ENCODE data around the gene TMED5.

Gene TMED5

DNA sequence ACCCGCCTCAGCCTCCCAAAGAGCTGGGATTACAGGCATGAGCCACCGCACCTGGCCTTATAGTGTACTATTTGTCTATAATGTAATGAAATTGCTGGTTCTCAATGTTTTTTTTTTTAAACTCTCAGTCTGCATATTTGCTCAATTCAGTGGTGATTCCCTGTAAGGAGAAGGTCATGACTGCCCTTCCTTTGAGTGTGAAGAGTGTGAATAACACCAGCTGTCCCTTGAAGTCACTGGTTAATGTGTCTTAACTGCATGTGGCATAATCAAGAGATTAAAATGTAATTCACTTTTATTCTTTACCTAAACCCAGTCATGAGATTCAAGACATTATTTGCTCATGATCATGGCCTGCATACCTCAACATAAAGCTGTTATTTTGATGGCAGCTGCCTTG lies 70.6 kb downstream of the TMED5 start:
- no peak overlapping the region for H3K27ac ChIP-seq (replicated peaks)
- DNase-seq (ENCODE audit: low read depth in 1 of 2, low spot score in 1 of 2) = no peak
- H3K27me3 ChIP-seq (ENCODE audit: insufficient read depth, poor library complexity, severe bottlenecking) = no peaks in the 10 kb centered on the region
- TF ChIP-seq GABPA (IDR thresholded peaks at IDR 0.05; ENCODE audit: low read depth) (no peak), SPI1 (IDR thresholded peaks at IDR 0.05; ENCODE audit: borderline replicate concordance, low read depth) (no peak), POLR2AphosphoS5 (IDR thresholded peaks at IDR 0.05; ENCODE audit: low read depth) (no peak)
- TF ChIP-seq, protein P1, sequence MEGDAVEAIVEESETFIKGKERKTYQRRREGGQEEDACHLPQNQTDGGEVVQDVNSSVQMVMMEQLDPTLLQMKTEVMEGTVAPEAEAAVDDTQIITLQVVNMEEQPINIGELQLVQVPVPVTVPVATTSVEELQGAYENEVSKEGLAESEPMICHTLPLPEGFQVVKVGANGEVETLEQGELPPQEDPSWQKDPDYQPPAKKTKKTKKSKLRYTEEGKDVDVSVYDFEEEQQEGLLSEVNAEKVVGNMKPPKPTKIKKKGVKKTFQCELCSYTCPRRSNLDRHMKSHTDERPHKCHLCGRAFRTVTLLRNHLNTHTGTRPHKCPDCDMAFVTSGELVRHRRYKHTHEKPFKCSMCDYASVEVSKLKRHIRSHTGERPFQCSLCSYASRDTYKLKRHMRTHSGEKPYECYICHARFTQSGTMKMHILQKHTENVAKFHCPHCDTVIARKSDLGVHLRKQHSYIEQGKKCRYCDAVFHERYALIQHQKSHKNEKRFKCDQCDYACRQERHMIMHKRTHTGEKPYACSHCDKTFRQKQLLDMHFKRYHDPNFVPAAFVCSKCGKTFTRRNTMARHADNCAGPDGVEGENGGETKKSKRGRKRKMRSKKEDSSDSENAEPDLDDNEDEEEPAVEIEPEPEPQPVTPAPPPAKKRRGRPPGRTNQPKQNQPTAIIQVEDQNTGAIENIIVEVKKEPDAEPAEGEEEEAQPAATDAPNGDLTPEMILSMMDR (IDR thresholded peaks at IDR 0.05; ENCODE audit: insufficient read depth, low read length) = no peak
- TF ChIP-seq, protein P2, sequence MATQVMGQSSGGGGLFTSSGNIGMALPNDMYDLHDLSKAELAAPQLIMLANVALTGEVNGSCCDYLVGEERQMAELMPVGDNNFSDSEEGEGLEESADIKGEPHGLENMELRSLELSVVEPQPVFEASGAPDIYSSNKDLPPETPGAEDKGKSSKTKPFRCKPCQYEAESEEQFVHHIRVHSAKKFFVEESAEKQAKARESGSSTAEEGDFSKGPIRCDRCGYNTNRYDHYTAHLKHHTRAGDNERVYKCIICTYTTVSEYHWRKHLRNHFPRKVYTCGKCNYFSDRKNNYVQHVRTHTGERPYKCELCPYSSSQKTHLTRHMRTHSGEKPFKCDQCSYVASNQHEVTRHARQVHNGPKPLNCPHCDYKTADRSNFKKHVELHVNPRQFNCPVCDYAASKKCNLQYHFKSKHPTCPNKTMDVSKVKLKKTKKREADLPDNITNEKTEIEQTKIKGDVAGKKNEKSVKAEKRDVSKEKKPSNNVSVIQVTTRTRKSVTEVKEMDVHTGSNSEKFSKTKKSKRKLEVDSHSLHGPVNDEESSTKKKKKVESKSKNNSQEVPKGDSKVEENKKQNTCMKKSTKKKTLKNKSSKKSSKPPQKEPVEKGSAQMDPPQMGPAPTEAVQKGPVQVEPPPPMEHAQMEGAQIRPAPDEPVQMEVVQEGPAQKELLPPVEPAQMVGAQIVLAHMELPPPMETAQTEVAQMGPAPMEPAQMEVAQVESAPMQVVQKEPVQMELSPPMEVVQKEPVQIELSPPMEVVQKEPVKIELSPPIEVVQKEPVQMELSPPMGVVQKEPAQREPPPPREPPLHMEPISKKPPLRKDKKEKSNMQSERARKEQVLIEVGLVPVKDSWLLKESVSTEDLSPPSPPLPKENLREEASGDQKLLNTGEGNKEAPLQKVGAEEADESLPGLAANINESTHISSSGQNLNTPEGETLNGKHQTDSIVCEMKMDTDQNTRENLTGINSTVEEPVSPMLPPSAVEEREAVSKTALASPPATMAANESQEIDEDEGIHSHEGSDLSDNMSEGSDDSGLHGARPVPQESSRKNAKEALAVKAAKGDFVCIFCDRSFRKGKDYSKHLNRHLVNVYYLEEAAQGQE (IDR thresholded peaks at IDR 0.05; ENCODE audit: insufficient replicate concordance, low read depth) = no peak
- H3K4me3 ChIP-seq (replicated peaks; ENCODE audit: insufficient read depth, low read length) = no peak overlapping the region

DNA sequence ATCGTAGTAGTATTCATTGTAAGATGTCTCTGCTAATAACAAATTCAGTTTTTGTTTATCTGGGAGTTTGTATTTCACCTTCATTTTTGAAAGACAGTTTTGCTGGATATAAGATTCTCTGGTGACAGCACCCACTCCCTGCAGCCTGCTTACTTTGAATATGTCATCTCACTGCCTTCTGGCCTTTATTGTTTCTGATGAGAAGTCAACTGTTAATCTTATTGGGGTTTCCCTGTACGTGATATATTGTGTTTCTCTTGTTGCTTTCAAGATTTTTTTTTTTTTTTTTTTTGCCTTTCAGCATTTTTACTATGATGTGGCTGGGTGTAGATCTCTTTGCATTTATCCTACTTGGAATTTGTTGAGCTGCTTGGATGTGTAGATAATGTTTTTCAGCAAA lies 71.9 kb downstream of the TMED5 start:
- Histone ChIP-seq H3K4me3 (replicated peaks; ENCODE audit: insufficient read depth, low read length) (no peak overlapping the region), H3K27ac (replicated peaks) (no peak overlapping the region), H3K27me3 (ENCODE audit: insufficient read depth, poor library complexity, severe bottlenecking) (no peaks in the 10 kb centered on the region)
- TF ChIP-seq, protein P2 (IDR thresholded peaks at IDR 0.05; ENCODE audit: insufficient replicate concordance, low read depth) = no peak
- TF ChIP-seq POLR2AphosphoS5 (IDR thresholded peaks at IDR 0.05; ENCODE audit: low read depth) (no peak), SPI1 (IDR thresholded peaks at IDR 0.05; ENCODE audit: borderline replicate concordance, low read depth) (no peak), GABPA (IDR thresholded peaks at IDR 0.05; ENCODE audit: low read depth) (no peak)
- TF ChIP-seq, protein P1 (IDR thresholded peaks at IDR 0.05; ENCODE audit: insufficient read depth, low read length) = no peak
- no peak for DNase-seq (ENCODE audit: low read depth in 1 of 2, low spot score in 1 of 2)

GRCh38 chr1:93107395-93107794 lies 72.8 kb downstream of the TMED5 start:
- TF ChIP-seq POLR2AphosphoS5 (IDR thresholded peaks at IDR 0.05; ENCODE audit: low read depth) = no peak
- TF ChIP-seq, protein P2 (IDR thresholded peaks at IDR 0.05; ENCODE audit: insufficient replicate concordance, low read depth) = no peak
- no peak for TF ChIP-seq SPI1 (IDR thresholded peaks at IDR 0.05; ENCODE audit: borderline replicate concordance, low read depth)
- TF ChIP-seq, protein P1 (IDR thresholded peaks at IDR 0.05; ENCODE audit: insufficient read depth, low read length) = no peak
- no peak for TF ChIP-seq GABPA (IDR thresholded peaks at IDR 0.05; ENCODE audit: low read depth)
- no peak overlapping the region for H3K4me3 ChIP-seq (replicated peaks; ENCODE audit: insufficient read depth, low read length)
- no peak for DNase-seq (ENCODE audit: low read depth in 1 of 2, low spot score in 1 of 2)
- no peaks in the 10 kb centered on the region for H3K27me3 ChIP-seq (ENCODE audit: insufficient read depth, poor library complexity, severe bottlenecking)
- H3K27ac ChIP-seq (replicated peaks) = no peak overlapping the region
